ENCODE results near the gene TYMP.

TYMP gene

GRCh38 chr22:50513175-50513574 is 16.6 kb downstream of the TYMP start:
- Mint-ChIP-seq H3K27ac (peak overlapping the region in 1 of 2 donors; percentile 83), H3K4me1 (peaks cover 59% of the 10 kb centered on the region), H3K9me3 (no peaks in the 10 kb centered on the region), H3K4me3 (no peak overlapping the region), H3K27me3 (no peaks in the 10 kb centered on the region)
- ATAC-seq, result no peak
- no peak for DNase-seq

- DNase-seq, result no peak
- Mint-ChIP-seq H3K9me3 (no peaks in the 10 kb centered on the region), H3K4me3 (peak overlapping the region; percentile 97 to 100), H3K4me1 (peaks cover 58% of the 10 kb centered on the region), H3K27ac (peak overlapping the region; percentile 95 to 98), H3K27me3 (no peaks in the 10 kb centered on the region)
- no peak for ATAC-seq
Observed at GRCh38 chr22:50508897-50509296, 20.9 kb downstream of the TYMP start.

- DNase-seq (peak; percentile 98), ATAC-seq (peak; percentile 72)
- Mint-ChIP-seq H3K4me1 (peaks cover 51% of the 10 kb centered on the region), H3K27me3 (no peaks in the 10 kb centered on the region), H3K4me3 (peak within 1 kb of the TSS; percentile 99 to 100), H3K9me3 (no peaks in the 10 kb centered on the region), H3K27ac (peak within 1 kb of the TSS; percentile 98)
Observed at GRCh38 chr22:50507991-50508884, 21.6 kb downstream of the TYMP start, which contains the start of gene NCAPH2. TSS of gene NCAPH2 (plus strand) at chr22:50508224. CDS start at chr22:50508338, 114 bp downstream.

GRCh38 chr22:50507421-50507990 is 22.3 kb downstream of the TYMP start, which contains the start of gene LMF2:
TSS of gene LMF2 (minus strand) at chr22:50507702. CDS start at chr22:50507675, 27 bp downstream.
- no peaks in the 10 kb centered on the region for H3K27me3 Mint-ChIP-seq
- H3K27ac Mint-ChIP-seq, result peak within 1 kb of the TSS; percentile 98
- DNase-seq (peak; percentile 90 to 93), ATAC-seq (peak; percentile 81)
- no peaks in the 10 kb centered on the region for H3K9me3 Mint-ChIP-seq
- H3K4me3 Mint-ChIP-seq, result peak within 1 kb of the TSS; percentile 99 to 100
- H3K4me1 Mint-ChIP-seq, result peaks cover 44% of the 10 kb centered on the region

- H3K4me1 Mint-ChIP-seq, result peaks cover 37% of the 10 kb centered on the region
- peak; percentile 1 for ATAC-seq
- DNase-seq, result no peak
- H3K4me3 Mint-ChIP-seq, result peak overlapping the region; percentile 97 to 99
- H3K9me3 Mint-ChIP-seq, result no peaks in the 10 kb centered on the region
- H3K27me3 Mint-ChIP-seq, result no peaks in the 10 kb centered on the region
- peak overlapping the region; percentile 96 to 98 for H3K27ac Mint-ChIP-seq
Observed at GRCh38 chr22:50506611-50507420, 23.0 kb downstream of the TYMP start.

- Mint-ChIP-seq H3K4me3 (peak overlapping the region; percentile 97 to 99), H3K4me1 (peaks cover 33% of the 10 kb centered on the region), H3K27ac (no peak overlapping the region), H3K9me3 (no peaks in the 10 kb centered on the region), H3K27me3 (no peaks in the 10 kb centered on the region)
- ATAC-seq (no peak), DNase-seq (no peak)
Observed at GRCh38 chr22:50505776-50506610, 23.8 kb downstream of the TYMP start.

GRCh38 chr22:50505276-50505775 is 24.5 kb downstream of the TYMP start:
- Mint-ChIP-seq H3K27me3 (no peaks in the 10 kb centered on the region), H3K27ac (no peak overlapping the region), H3K4me1 (peaks cover 33% of the 10 kb centered on the region), H3K9me3 (no peaks in the 10 kb centered on the region), H3K4me3 (peak overlapping the region; percentile 12 to 57)
- ATAC-seq (no peak), DNase-seq (no peak)

GRCh38 chr22:50504369-50505211 is 25.2 kb downstream of the TYMP start:
- DNase-seq, result no peak
- H3K9me3 Mint-ChIP-seq, result no peaks in the 10 kb centered on the region
- H3K4me1 Mint-ChIP-seq, result peaks cover 30% of the 10 kb centered on the region
- no peak overlapping the region for H3K4me3 Mint-ChIP-seq
- no peak overlapping the region for H3K27ac Mint-ChIP-seq
- no peak for ATAC-seq
- H3K27me3 Mint-ChIP-seq, result no peaks in the 10 kb centered on the region

GRCh38 chr22:50503475-50504145 is 26.2 kb downstream of the TYMP start:
- H3K4me3 Mint-ChIP-seq, result no peak overlapping the region
- no peak overlapping the region for H3K27ac Mint-ChIP-seq
- no peaks in the 10 kb centered on the region for H3K27me3 Mint-ChIP-seq
- H3K9me3 Mint-ChIP-seq, result no peaks in the 10 kb centered on the region
- no peak for ATAC-seq
- H3K4me1 Mint-ChIP-seq, result peaks cover 20% of the 10 kb centered on the region
- DNase-seq, result no peak

- Mint-ChIP-seq H3K4me3 (no peak overlapping the region), H3K4me1 (peaks cover 28% of the 10 kb centered on the region), H3K27ac (no peak overlapping the region), H3K9me3 (no peaks in the 10 kb centered on the region), H3K27me3 (no peaks in the 10 kb centered on the region)
- ATAC-seq (no peak), DNase-seq (no peak)
Observed at GRCh38 chr22:50502628-50503474, 27.0 kb downstream of the TYMP start.

GRCh38 chr22:50502096-50502495 is 27.7 kb downstream of the TYMP start:
- Mint-ChIP-seq H3K4me1 (peaks cover 31% of the 10 kb centered on the region), H3K27ac (no peak overlapping the region), H3K4me3 (no peak overlapping the region), H3K27me3 (no peaks in the 10 kb centered on the region), H3K9me3 (no peaks in the 10 kb centered on the region)
- ATAC-seq (no peak), DNase-seq (no peak)

- no peak for ATAC-seq
- Mint-ChIP-seq H3K27me3 (no peaks in the 10 kb centered on the region), H3K27ac (no peak overlapping the region), H3K4me1 (peaks cover 15% of the 10 kb centered on the region), H3K4me3 (no peak overlapping the region), H3K9me3 (no peaks in the 10 kb centered on the region)
- no peak for DNase-seq
Observed at GRCh38 chr22:50500452-50500851, 29.4 kb downstream of the TYMP start.
